ENCODE results near the gene DMP1.

GRCh38 chr4:87650938-87651337, 858 bp downstream of the DMP1 start:
- no peak for TF ChIP-seq CTCF (IDR thresholded peaks at IDR 0.05)
- TF ChIP-seq POLR2A (IDR thresholded peaks at IDR 0.05) = no peak
- no peak for TF ChIP-seq EP300 (IDR thresholded peaks at IDR 0.05)
- no peak for TF ChIP-seq POLR2AphosphoS5 (IDR thresholded peaks at IDR 0.05)

Data from suprapubic skin (tissue), 4 donors.